ENCODE data around the gene ESYT3.
A peak's percentile ranks its signal among the peaks of the same experiment; 100 is the strongest.

Gene ESYT3

DNA sequence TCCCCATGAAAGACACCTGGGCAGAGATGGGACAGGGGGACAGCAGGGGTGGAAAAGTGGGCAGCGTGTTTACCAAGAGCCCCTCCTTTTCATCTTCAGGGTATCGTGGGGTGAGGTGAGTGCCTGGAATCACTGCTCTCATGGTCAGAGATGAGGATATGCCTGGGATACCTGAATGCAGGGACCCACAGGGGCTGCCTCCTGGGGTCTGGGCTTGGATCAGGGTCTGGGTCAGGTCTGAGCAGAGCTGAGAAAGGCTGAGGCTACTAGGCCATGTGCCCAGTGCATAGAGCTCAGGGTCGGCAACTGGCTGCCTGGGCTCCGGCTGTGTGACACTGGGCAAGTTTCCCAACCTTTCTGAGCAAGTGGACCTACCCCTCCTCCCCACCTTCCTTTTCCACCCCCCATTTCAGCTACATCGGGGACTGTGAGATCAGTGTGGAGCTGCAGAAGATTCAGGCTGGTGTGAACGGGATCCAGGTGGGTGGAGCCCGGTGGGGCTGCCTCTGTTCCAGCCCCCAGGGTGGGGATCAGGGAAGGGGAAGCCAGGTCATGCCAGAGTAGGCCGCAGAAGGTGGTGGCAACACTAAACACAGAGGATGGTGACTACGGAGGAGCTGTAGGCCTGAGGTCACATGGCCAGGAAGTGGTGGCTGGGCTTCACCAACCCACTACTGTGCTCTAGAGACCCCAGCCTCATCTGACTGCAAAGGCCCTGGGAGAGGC, 24.5 kb downstream of the ESYT3 start:
- Mint-ChIP-seq H3K36me3 (ENCODE audit: low read depth) (no peaks in the 10 kb centered on the region), H3K4me1 (ENCODE audit: low read depth) (no peaks in the 10 kb centered on the region), H3K27me3 (peaks cover 7% of the 10 kb centered on the region), H3K27ac (no peak overlapping the region), H3K9me3 (no peaks in the 10 kb centered on the region), H3K4me3 (no peak overlapping the region)

- Mint-ChIP-seq H3K27me3 (peaks cover 10% of the 10 kb centered on the region), H3K4me3 (no peak overlapping the region), H3K9me3 (no peaks in the 10 kb centered on the region), H3K4me1 (ENCODE audit: low read depth) (no peaks in the 10 kb centered on the region), H3K27ac (no peak overlapping the region), H3K36me3 (ENCODE audit: low read depth) (no peaks in the 10 kb centered on the region)
Observed at GRCh38 chr3:138459619-138460535, 25.5 kb downstream of the ESYT3 start.

DNA sequence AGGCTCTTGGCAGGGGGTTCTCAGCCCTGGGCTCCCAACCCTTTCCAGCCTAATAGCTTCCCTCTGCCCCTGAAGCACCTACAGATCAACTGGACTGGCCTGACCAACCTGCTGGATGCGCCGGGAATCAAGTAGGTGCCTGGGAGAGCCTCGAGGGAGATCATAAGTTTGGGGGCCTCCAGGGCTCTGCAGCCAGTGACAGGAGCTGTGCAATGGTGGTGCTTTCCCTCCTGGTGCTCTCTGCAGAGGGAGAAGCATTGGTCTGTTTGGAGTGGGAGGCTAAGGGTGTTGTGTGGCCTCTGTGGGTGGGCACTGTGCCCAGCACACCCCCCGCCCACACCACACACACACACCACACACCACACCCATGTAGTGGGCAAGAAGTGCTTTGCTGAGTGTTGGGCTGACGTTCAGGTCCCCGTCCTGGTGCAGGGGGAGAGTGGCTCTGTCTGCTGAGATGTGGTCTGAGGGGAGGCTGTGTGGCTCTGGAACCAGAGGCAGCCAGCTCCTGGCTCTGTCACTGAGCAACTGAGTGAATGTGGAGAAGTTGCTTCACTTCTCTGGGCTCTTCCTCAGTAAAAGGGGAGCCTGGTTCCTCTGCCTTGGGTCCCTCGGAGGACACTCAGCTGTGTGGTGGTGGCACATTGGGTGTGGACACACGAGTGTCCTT, 26.3 kb downstream of the ESYT3 start:
- Mint-ChIP-seq H3K9me3 (no peaks in the 10 kb centered on the region), H3K27me3 (peaks cover 12% of the 10 kb centered on the region), H3K4me3 (no peak overlapping the region), H3K4me1 (ENCODE audit: low read depth) (no peaks in the 10 kb centered on the region), H3K36me3 (ENCODE audit: low read depth) (no peaks in the 10 kb centered on the region), H3K27ac (no peak overlapping the region)

DNA sequence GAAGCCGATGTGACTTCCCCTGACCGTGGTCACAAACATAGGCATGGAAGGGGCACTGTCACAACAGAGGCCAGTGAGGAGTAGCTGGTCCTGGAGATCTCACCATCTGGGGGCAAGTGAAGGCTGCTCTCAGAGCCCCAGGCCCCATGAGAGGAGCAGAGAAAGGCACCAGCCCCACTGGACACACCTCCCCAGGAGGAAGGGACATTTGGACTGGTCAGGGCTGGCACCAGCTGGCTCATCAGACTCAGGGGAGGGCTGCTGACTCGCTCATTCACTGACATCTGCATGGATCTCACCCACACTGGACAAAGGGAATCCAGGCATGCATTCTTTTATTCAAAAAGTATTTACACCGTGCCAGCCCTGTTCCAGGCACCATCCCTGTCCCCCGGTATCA, 26.8 kb downstream of the ESYT3 start:
- Mint-ChIP-seq H3K9me3 (no peaks in the 10 kb centered on the region), H3K4me3 (no peak overlapping the region)

DNA sequence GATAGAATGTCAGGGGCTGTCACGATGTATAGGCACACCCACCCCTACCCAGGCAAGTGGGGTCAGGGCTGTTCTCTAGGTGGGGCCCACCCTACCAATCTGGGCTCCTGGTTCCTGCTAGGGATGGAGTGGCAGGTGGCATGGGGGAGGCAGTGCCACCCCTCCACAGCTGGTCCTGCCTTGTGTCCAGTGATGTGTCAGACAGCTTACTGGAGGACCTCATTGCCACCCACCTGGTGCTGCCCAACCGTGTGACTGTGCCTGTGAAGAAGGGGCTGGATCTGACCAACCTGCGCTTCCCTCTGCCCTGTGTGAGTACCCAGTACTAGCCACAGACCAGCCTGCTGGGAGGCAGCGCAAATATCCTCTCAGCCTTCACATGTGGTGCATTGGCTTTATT, 27.5 kb downstream of the ESYT3 start:
- H3K4me1 Mint-ChIP-seq (ENCODE audit: low read depth): no peaks in the 10 kb centered on the region
- no peaks in the 10 kb centered on the region for H3K9me3 Mint-ChIP-seq
- H3K27me3 Mint-ChIP-seq: peaks cover 12% of the 10 kb centered on the region
- H3K36me3 Mint-ChIP-seq (ENCODE audit: low read depth): no peaks in the 10 kb centered on the region
- H3K27ac Mint-ChIP-seq: no peak overlapping the region
- no peak overlapping the region for H3K4me3 Mint-ChIP-seq

More for the DNA sequence above, 26.8 kb downstream of the ESYT3 start:
- Mint-ChIP-seq H3K36me3 (ENCODE audit: low read depth) (no peaks in the 10 kb centered on the region), H3K4me1 (ENCODE audit: low read depth) (no peaks in the 10 kb centered on the region), H3K27me3 (peaks cover 12% of the 10 kb centered on the region), H3K27ac (no peak overlapping the region)

- Mint-ChIP-seq H3K9me3 (no peaks in the 10 kb centered on the region), H3K36me3 (ENCODE audit: low read depth) (no peaks in the 10 kb centered on the region), H3K27me3 (peaks cover 12% of the 10 kb centered on the region), H3K4me3 (no peak overlapping the region), H3K4me1 (ENCODE audit: low read depth) (no peaks in the 10 kb centered on the region), H3K27ac (peak overlapping the region; percentile 21)
Observed at GRCh38 chr3:138463724-138464490, 29.5 kb downstream of the ESYT3 start.

DNA sequence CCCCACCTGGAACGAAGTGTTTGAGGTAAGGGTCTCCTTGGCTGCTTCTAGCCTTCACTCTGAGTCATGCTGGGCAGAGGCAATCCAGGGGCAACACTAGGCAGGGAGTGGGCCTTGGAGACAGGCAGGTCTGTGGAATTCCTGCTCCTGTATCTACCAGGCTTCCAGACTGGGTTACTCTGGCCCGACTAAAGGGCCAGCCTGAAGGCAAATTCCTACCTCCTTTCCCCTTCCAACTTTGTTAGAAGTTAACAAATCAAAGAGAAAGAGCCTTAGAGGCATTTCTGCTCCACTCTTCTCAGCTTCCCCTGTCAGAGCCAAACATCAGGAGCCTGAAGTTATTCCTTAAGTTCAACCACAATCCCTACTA, 30.1 kb downstream of the ESYT3 start:
- H3K4me1 Mint-ChIP-seq (ENCODE audit: low read depth): no peaks in the 10 kb centered on the region
- H3K4me3 Mint-ChIP-seq: no peak overlapping the region
- H3K36me3 Mint-ChIP-seq (ENCODE audit: low read depth): no peaks in the 10 kb centered on the region
- H3K27ac Mint-ChIP-seq: no peak overlapping the region
- H3K9me3 Mint-ChIP-seq: no peaks in the 10 kb centered on the region
- H3K27me3 Mint-ChIP-seq: peaks cover 12% of the 10 kb centered on the region

GRCh38 chr3:138465451-138465850, 31.0 kb downstream of the ESYT3 start:
- Mint-ChIP-seq H3K9me3 (no peaks in the 10 kb centered on the region), H3K4me1 (ENCODE audit: low read depth) (no peaks in the 10 kb centered on the region), H3K36me3 (ENCODE audit: low read depth) (no peaks in the 10 kb centered on the region), H3K27ac (no peak overlapping the region), H3K27me3 (peaks cover 12% of the 10 kb centered on the region), H3K4me3 (no peak overlapping the region)

- no peak overlapping the region for H3K4me3 Mint-ChIP-seq
- H3K4me1 Mint-ChIP-seq (ENCODE audit: low read depth): no peaks in the 10 kb centered on the region
- no peaks in the 10 kb centered on the region for H3K9me3 Mint-ChIP-seq
- no peaks in the 10 kb centered on the region for H3K36me3 Mint-ChIP-seq (ENCODE audit: low read depth)
- no peak overlapping the region for H3K27ac Mint-ChIP-seq
- H3K27me3 Mint-ChIP-seq: peaks cover 12% of the 10 kb centered on the region
Observed at GRCh38 chr3:138465925-138466324, 31.5 kb downstream of the ESYT3 start.

- no peaks in the 10 kb centered on the region for H3K36me3 Mint-ChIP-seq (ENCODE audit: low read depth)
- H3K27ac Mint-ChIP-seq: no peak overlapping the region
- H3K4me3 Mint-ChIP-seq: no peak overlapping the region
- H3K27me3 Mint-ChIP-seq: peaks cover 12% of the 10 kb centered on the region
- H3K9me3 Mint-ChIP-seq: no peaks in the 10 kb centered on the region
- no peaks in the 10 kb centered on the region for H3K4me1 Mint-ChIP-seq (ENCODE audit: low read depth)
Observed at GRCh38 chr3:138467931-138468330, 33.5 kb downstream of the ESYT3 start.

DNA sequence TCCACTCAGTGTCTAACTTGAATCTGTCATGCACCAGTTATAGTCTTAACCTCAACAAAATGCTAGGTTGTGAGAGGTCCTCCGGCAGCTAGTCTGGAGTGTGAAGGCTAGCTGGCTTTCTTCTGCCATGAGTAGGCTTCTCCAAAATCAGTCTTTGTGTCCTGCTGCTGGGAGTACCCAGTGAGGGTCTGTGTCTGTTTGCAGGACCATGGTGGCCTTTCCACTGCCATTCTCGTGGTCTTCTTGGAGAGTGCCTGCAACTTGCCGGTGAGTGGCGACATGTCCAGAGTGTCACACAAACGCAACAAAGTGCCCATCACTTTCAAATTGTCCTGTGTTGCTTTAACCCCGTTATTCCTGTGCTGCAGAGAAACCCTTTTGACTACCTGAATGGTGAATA, 34.0 kb downstream of the ESYT3 start:
- Mint-ChIP-seq H3K27ac (no peak overlapping the region), H3K4me3 (no peak overlapping the region), H3K4me1 (ENCODE audit: low read depth) (no peaks in the 10 kb centered on the region), H3K27me3 (peaks cover 9% of the 10 kb centered on the region), H3K9me3 (no peaks in the 10 kb centered on the region), H3K36me3 (ENCODE audit: low read depth) (no peaks in the 10 kb centered on the region)

DNA sequence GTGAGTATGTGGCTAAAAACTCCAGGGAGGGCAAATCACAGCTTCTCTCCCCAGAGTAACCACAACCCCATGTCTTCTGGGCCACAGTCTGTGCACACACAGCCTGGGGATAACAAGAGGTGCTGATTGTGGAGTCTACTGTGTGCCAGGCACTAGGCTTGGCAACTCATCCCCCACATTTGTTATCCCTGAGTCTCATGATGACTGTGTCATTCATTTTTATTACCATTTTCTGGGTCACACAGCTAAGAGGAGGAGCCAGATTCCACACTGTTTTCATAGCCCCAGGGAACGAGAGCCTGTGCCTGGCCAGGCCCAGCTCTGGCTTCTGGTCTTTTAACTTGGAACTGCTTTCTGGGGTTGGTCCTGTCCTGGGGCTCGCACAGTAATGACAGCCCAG, 34.5 kb downstream of the ESYT3 start:
- no peaks in the 10 kb centered on the region for H3K36me3 Mint-ChIP-seq (ENCODE audit: low read depth)
- no peaks in the 10 kb centered on the region for H3K9me3 Mint-ChIP-seq
- H3K4me1 Mint-ChIP-seq (ENCODE audit: low read depth): no peaks in the 10 kb centered on the region
- H3K27me3 Mint-ChIP-seq: peaks cover 5% of the 10 kb centered on the region
- no peak overlapping the region for H3K27ac Mint-ChIP-seq
- H3K4me3 Mint-ChIP-seq: no peak overlapping the region

DNA sequence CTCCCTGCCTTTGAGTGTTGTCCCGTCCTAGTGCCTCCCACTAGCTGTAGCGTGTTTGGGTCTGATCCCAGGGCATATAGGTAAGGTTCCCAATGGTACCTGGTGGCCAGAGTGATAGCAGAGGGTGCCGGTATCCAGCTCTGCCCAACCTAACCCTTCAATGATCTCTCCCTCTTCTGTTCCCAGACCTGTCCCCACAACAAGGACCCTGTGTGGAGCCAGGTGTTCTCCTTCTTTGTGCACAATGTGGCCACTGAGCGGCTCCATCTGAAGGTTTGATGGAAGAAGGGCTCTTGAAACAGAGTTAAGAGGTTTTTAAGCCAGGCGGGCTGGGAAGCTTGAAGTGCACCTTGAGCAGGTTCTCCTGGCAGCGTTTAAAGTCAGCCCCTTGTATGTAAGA, 35.5 kb downstream of the ESYT3 start:
- H3K9me3 Mint-ChIP-seq: no peaks in the 10 kb centered on the region
- H3K4me1 Mint-ChIP-seq (ENCODE audit: low read depth): no peaks in the 10 kb centered on the region
- peaks cover 2% of the 10 kb centered on the region for H3K27me3 Mint-ChIP-seq
- H3K4me3 Mint-ChIP-seq: no peak overlapping the region
- H3K27ac Mint-ChIP-seq: no peak overlapping the region
- H3K36me3 Mint-ChIP-seq (ENCODE audit: low read depth): no peaks in the 10 kb centered on the region

GRCh38 chr3:138470687-138471086, 36.3 kb downstream of the ESYT3 start:
- Mint-ChIP-seq H3K9me3 (no peaks in the 10 kb centered on the region), H3K27me3 (no peaks in the 10 kb centered on the region), H3K36me3 (ENCODE audit: low read depth) (no peaks in the 10 kb centered on the region), H3K27ac (no peak overlapping the region), H3K4me1 (ENCODE audit: low read depth) (no peaks in the 10 kb centered on the region), H3K4me3 (no peak overlapping the region)

All from stimulated activated naive CD8-positive, alpha-beta T cell treated with anti-CD3 and anti-CD28 coated beads, Interleukin-15, Interleukin-2, amounts not matched to agents 100 ng/mL and 50 ng/mL, for 24 hours (primary cell).